Natural killer cell (primary cell): ENCODE data around the gene SLFN12L. TPM values are rescaled to one million over a fixed set of nuclear protein-coding genes. Genes with fewer than 3 reads are reported as not detected.

ENCODE experiments used
- ATAC-seq, 3 donors: fragments of 150-1000 bp in 2 of 3; fragments of 200-7000 bp in 1 of 3; cut with Tn5 transposase; 1 replicate in 1 of 3; 2 replicates in 2 of 3; pipeline ENCODE4 v1.10.0; 2021; ENCODE audit warnings: mild to moderate bottlenecking in 2 of 3, moderate library complexity in 2 of 3
- DNase-seq, 2 donors: peaks; one replicate each; pipeline versions ENCODE4 v3.0.0 to v3.0.0-alpha.2; 2013 to 2021; ENCODE audit warnings: mixed read lengths in 1 of 2
- H3K27ac ChIP-seq: one replicate; pipeline ENCODE4 v1.5.1; 2013; ENCODE audit warnings: mild to moderate bottlenecking, low read length
- H3K27me3 ChIP-seq: one replicate; pipeline ENCODE4 v1.6.1; 2013; ENCODE audit warnings: low read length; ENCODE audit not compliant: control insufficient read depth, insufficient read depth
- H3K36me3 ChIP-seq: one replicate; pipeline ENCODE4 v1.6.1; 2013; ENCODE audit warnings: low read length; ENCODE audit not compliant: control insufficient read depth, insufficient read depth
- H3K4me1 ChIP-seq: one replicate; pipeline ENCODE4 v1.6.1; 2013; ENCODE audit warnings: low read length; ENCODE audit not compliant: control insufficient read depth, insufficient read depth
- H3K4me3 ChIP-seq: one replicate; pipeline ENCODE4 v1.5.1; 2013; ENCODE audit warnings: low read length
- H3K9me3 ChIP-seq: one replicate; pipeline ENCODE4 v1.6.1; 2013; ENCODE audit warnings: low read length; ENCODE audit not compliant: control insufficient read depth, insufficient read depth
- H3K27ac Mint-ChIP-seq, 2 donors: one replicate each; pipeline ENCODE4 v1.8.0; 2022; ENCODE audit warnings: mild to moderate bottlenecking in 2 of 2, mixed read lengths in 2 of 2, moderate library complexity in 1 of 2
- H3K27me3 Mint-ChIP-seq, 2 donors: one replicate each; pipeline ENCODE4 v1.8.0; 2022; ENCODE audit warnings: low read depth in 2 of 2, mixed read lengths in 2 of 2
- H3K36me3 Mint-ChIP-seq: one replicate; pipeline ENCODE4 v1.8.0; 2022; ENCODE audit warnings: mixed read lengths
- H3K4me1 Mint-ChIP-seq, 2 donors: one replicate each; pipeline ENCODE4 v1.8.0; 2022; ENCODE audit warnings: mixed read lengths in 2 of 2
- H3K4me3 Mint-ChIP-seq: one replicate; pipeline ENCODE4 v1.8.0; 2022; ENCODE audit warnings: mild to moderate bottlenecking, moderate library complexity, mixed read lengths
- H3K9me3 Mint-ChIP-seq, 2 donors: one replicate each; pipeline ENCODE4 v1.8.0; 2022; ENCODE audit warnings: mixed read lengths in 2 of 2
- WGBS: methylation state at CpG from one replicate; pipeline ENCODE4 v1.1.7; 2013; ENCODE audit warnings: missing lambda C conversion rate; ENCODE audit not compliant: insufficient coverage; 5-methylcytosine and 5-hydroxymethylcytosine counted together
- intact Hi-C: fragments of 100-400 bp; cut with micrococcal nuclease; formaldehyde crosslinking; loops from one replicate; pipeline ENCODE4 v1.14.2; 2022
- total RNA-seq, 4 donors: library from RNA; stranded (reverse); fragments of 120-200 nt in 1 of 4; gene quantifications; one replicate each; pipeline versions ENCODE4 v1.2.3 to v1.2.4, GENCODE V29; 2013 to 2022
- TF ChIP-seq, protein P1 (sequence below): fragments of 200-600 bp; IDR thresholded peaks from one replicate; pipeline ENCODE4 v1.8.0; 2022; ENCODE audit warnings: antibody characterized with exemption

SLFN12L gene
- total RNA-seq, 3 donors from 2014 or later (not counting 1 experiment from before 2014, with no cell fraction given): 126 to 174 (median 130) TPM

GRCh38 chr17:35546487-35546886 lies 9.0 kb upstream of the SLFN12L start:
- intact Hi-C loops: no loop called here
- H3K9me3 ChIP-seq: no peaks in the 10 kb centered on the region
- Mint-ChIP-seq H3K4me1 (peaks cover 0 to under 1% of the 10 kb centered on the region in 2 donors), H3K27ac (no peak overlapping the region), H3K9me3 (no peaks in the 10 kb centered on the region), H3K36me3 (no peaks in the 10 kb centered on the region), H3K27me3 (no peaks in the 10 kb centered on the region), H3K4me3 (no peak overlapping the region)
- H3K27me3 ChIP-seq: no peaks in the 10 kb centered on the region
- H3K36me3 ChIP-seq: no peaks in the 10 kb centered on the region
- WGBS: 91% methylated on average over 1 of the region's 1 CpG
- H3K27ac ChIP-seq: no peak overlapping the region
- H3K4me1 ChIP-seq: peaks cover 4% of the 10 kb centered on the region
- no peak overlapping the region for H3K4me3 ChIP-seq
- DNase-seq (no peak), ATAC-seq (no peak)
- TF ChIP-seq, protein P1, sequence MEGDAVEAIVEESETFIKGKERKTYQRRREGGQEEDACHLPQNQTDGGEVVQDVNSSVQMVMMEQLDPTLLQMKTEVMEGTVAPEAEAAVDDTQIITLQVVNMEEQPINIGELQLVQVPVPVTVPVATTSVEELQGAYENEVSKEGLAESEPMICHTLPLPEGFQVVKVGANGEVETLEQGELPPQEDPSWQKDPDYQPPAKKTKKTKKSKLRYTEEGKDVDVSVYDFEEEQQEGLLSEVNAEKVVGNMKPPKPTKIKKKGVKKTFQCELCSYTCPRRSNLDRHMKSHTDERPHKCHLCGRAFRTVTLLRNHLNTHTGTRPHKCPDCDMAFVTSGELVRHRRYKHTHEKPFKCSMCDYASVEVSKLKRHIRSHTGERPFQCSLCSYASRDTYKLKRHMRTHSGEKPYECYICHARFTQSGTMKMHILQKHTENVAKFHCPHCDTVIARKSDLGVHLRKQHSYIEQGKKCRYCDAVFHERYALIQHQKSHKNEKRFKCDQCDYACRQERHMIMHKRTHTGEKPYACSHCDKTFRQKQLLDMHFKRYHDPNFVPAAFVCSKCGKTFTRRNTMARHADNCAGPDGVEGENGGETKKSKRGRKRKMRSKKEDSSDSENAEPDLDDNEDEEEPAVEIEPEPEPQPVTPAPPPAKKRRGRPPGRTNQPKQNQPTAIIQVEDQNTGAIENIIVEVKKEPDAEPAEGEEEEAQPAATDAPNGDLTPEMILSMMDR: no peak

- H3K36me3 Mint-ChIP-seq: no peaks in the 10 kb centered on the region
These were observed 7.7 kb upstream of the SLFN12L start for GRCh38 chr17:35545150-35545549.

GRCh38 chr17:35543856-35544255 lies 6.4 kb upstream of the SLFN12L start:
- TF ChIP-seq, protein P1: no peak
- H3K27ac ChIP-seq: no peak overlapping the region
- Mint-ChIP-seq H3K4me3 (no peak overlapping the region), H3K27ac (no peak overlapping the region), H3K4me1 (peaks cover 25 to 27% of the 10 kb centered on the region in 2 donors), H3K36me3 (no peaks in the 10 kb centered on the region), H3K9me3 (no peaks in the 10 kb centered on the region), H3K27me3 (no peaks in the 10 kb centered on the region)
- H3K9me3 ChIP-seq: no peaks in the 10 kb centered on the region
- H3K36me3 ChIP-seq: no peaks in the 10 kb centered on the region
- DNase-seq: no peak
- peaks cover 22% of the 10 kb centered on the region for H3K4me1 ChIP-seq
- H3K27me3 ChIP-seq: no peaks in the 10 kb centered on the region
- 78% methylated on average over 1 of the region's 1 CpG for WGBS
- H3K4me3 ChIP-seq: no peak overlapping the region
- ATAC-seq: no peak
- intact Hi-C loops: no loop called here

More at GRCh38 chr17:35545150-35545549, 7.7 kb upstream of the SLFN12L start:
- H3K4me3 Mint-ChIP-seq: no peak overlapping the region
- intact Hi-C loops: no loop called here
- no CpG with 5 or more reads among the region's 1 CpG for WGBS
- TF ChIP-seq, protein P1: no peak
- no peaks in the 10 kb centered on the region for H3K27me3 Mint-ChIP-seq
- ATAC-seq: no peak
- no peaks in the 10 kb centered on the region for H3K9me3 ChIP-seq
- no peak overlapping the region for H3K4me3 ChIP-seq
- peaks cover 12 to 14% of the 10 kb centered on the region in 2 donors for H3K4me1 Mint-ChIP-seq
- H3K4me1 ChIP-seq: peaks cover 12% of the 10 kb centered on the region
- no peaks in the 10 kb centered on the region for H3K36me3 ChIP-seq
- H3K27ac ChIP-seq: no peak overlapping the region
- no peak for DNase-seq
- no peaks in the 10 kb centered on the region for H3K27me3 ChIP-seq
- H3K27ac Mint-ChIP-seq: no peak overlapping the region
- H3K9me3 Mint-ChIP-seq: no peaks in the 10 kb centered on the region

DNA sequence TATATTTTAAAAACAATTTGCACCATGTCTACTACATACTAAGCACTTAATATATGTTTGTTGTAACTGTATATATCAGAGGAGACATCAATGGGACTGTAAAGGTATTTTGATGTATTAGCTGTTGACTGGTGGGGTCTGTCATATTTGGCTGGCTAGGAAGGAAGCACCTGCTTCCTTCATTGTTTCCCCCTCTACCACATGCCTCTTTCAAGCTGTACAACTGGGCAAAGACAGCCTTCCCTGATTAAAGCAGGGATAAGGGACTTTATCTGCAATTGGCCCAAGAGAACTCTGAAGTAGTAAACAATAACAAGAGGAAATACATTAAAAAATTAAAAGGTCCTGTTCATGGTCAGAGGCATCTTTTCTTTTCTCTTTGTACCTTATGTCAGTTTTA lies 5.5 kb upstream of the SLFN12L start:
- Mint-ChIP-seq H3K4me3 (peak overlapping the region; percentile 13), H3K27me3 (no peaks in the 10 kb centered on the region), H3K27ac (peak overlapping the region; percentile 29 to 88), H3K9me3 (no peaks in the 10 kb centered on the region), H3K4me1 (peaks cover 34 to 35% of the 10 kb centered on the region in 2 donors), H3K36me3 (no peaks in the 10 kb centered on the region)
- ATAC-seq: no peak
- H3K36me3 ChIP-seq: no peaks in the 10 kb centered on the region
- no peak overlapping the region for H3K4me3 ChIP-seq
- no peak overlapping the region for H3K27ac ChIP-seq
- H3K27me3 ChIP-seq: no peaks in the 10 kb centered on the region
- H3K9me3 ChIP-seq: no peaks in the 10 kb centered on the region
- intact Hi-C loops: no loop called here
- H3K4me1 ChIP-seq: peaks cover 24% of the 10 kb centered on the region
- TF ChIP-seq, protein P1: no peak
- no peak for DNase-seq
